Nucleus accumbens (tissue), 56 donors: ENCODE data around the gene AGBL1.

ENCODE experiments used
- DNase-seq, 56 donors: peaks; one replicate each; lab custom pipeline; 2025; lab: John Stamatoyannopoulos, UW

Gene AGBL1

GRCh38 chr15:86756688-86757087, 677.0 kb downstream of the AGBL1 start:
- no peak for DNase-seq

GRCh38 chr15:86759800-86760523, 680.3 kb downstream of the AGBL1 start:
- DNase-seq, result no peak

- no peak for DNase-seq
Measured at GRCh38 chr15:86762874-86763273, 683.2 kb downstream of the AGBL1 start.

- DNase-seq, result no peak
Measured at GRCh38 chr15:86764021-86764420, 684.4 kb downstream of the AGBL1 start.

- DNase-seq, result no peak
Measured at GRCh38 chr15:86765281-86765680, 685.6 kb downstream of the AGBL1 start.

- no peak for DNase-seq
Measured at GRCh38 chr15:86772369-86773059, 692.8 kb downstream of the AGBL1 start.

- DNase-seq, result peak in 1 of 56 donors; percentile 3
Measured at GRCh38 chr15:86773736-86774135, 694.1 kb downstream of the AGBL1 start.

GRCh38 chr15:86776145-86776544, 696.5 kb downstream of the AGBL1 start:
- DNase-seq, result no peak

- DNase-seq, result no peak
Measured at GRCh38 chr15:86796521-86796920, 716.9 kb downstream of the AGBL1 start.

- DNase-seq, result no peak
Measured at GRCh38 chr15:86797135-86797534, 717.5 kb downstream of the AGBL1 start.

- DNase-seq, result peak in 5 of 56 donors; percentile 1 to 37 (median 16)
Measured at GRCh38 chr15:86799226-86799625, 719.6 kb downstream of the AGBL1 start.

- no peak for DNase-seq
Measured at GRCh38 chr15:86802244-86802643, 722.6 kb downstream of the AGBL1 start.

- DNase-seq, result no peak
Measured at GRCh38 chr15:86804406-86804805, 724.7 kb downstream of the AGBL1 start.

- no peak for DNase-seq
Measured at GRCh38 chr15:86810329-86810728, 730.7 kb downstream of the AGBL1 start.

GRCh38 chr15:86813892-86814291, 734.2 kb downstream of the AGBL1 start:
- DNase-seq, result no peak

GRCh38 chr15:86829245-86829644, 749.6 kb downstream of the AGBL1 start:
- DNase-seq, result no peak

GRCh38 chr15:86830304-86830703, 750.6 kb downstream of the AGBL1 start:
- no peak for DNase-seq

GRCh38 chr15:86833595-86833994, 753.9 kb downstream of the AGBL1 start:
- no peak for DNase-seq

- DNase-seq, result no peak
Measured at GRCh38 chr15:86834115-86834863, 754.6 kb downstream of the AGBL1 start.

- no peak for DNase-seq
Measured at GRCh38 chr15:86837294-86838061, 757.8 kb downstream of the AGBL1 start.

- no peak for DNase-seq
Measured at GRCh38 chr15:86839502-86839901, 759.8 kb downstream of the AGBL1 start.
